Measurements from ENCODE around the gene PCGF1. TPM values are rescaled to one million over a fixed set of nuclear protein-coding genes. Genes with fewer than 3 reads are reported as not detected.
A peak's percentile ranks its signal among the peaks of the same experiment; 100 is the strongest.

PCGF1 gene
- total and polyA plus RNA-seq, 2 of the 13 experiments (the other 11 are each of a cell fraction or from before 2014, with no cell fraction given) = 20.4 to 22.6 TPM

GRCh38 chr2:74503506-74504475 lies 3.7 kb downstream of the PCGF1 start (continued):
- TF ChIP-seq E2F1 (CRISPR knock-in tag; IDR thresholded peaks at IDR 0.05) (0 out of 2 replicates have a peak, but pooled peaks have one; percentile 7), ZNF230 (CRISPR knock-in tag; IDR thresholded peaks at IDR 0.05) (no peak), AGO2 (optimal IDR thresholded peaks at IDR 0.05; ENCODE audit: low read depth, low read length) (peak; percentile 12), ZNF10 (CRISPR knock-in tag; IDR thresholded peaks at IDR 0.05; ENCODE audit: borderline replicate concordance, low read depth) (no peak), RBM39 (IDR thresholded peaks at IDR 0.05; ENCODE audit: low read depth, low read length, poor library complexity, severe bottlenecking) (peak; percentile 48), ZNF749 (CRISPR knock-in tag; IDR thresholded peaks at IDR 0.05; ENCODE audit: borderline replicate concordance) (no peak; the same call in 1 of the 2 replicates), TCF7L2 (IDR thresholded peaks at IDR 0.05; ENCODE audit: low read depth, low read length) (no peak), TEAD3 (CRISPR knock-in tag; optimal IDR thresholded peaks at IDR 0.05; ENCODE audit: borderline replicate concordance) (no peak), KLF12 (CRISPR knock-in tag; IDR thresholded peaks at IDR 0.05; ENCODE audit: borderline replicate concordance) (0 out of 2 replicates have a peak, but pooled peaks have one; percentile 3), NR3C1 (CRISPR knock-in tag; IDR thresholded peaks at IDR 0.05) (no peak), PRDM10 (CRISPR knock-in tag; IDR thresholded peaks at IDR 0.05; ENCODE audit: low read depth) (no peak), ZNF562 (CRISPR knock-in tag; IDR thresholded peaks at IDR 0.05; ENCODE audit: borderline replicate concordance) (no peak), ATF1 (CRISPR knock-in tag; IDR thresholded peaks at IDR 0.05) (no peak), ZNF225 (CRISPR knock-in tag; IDR thresholded peaks at IDR 0.05) (no peak), ARID2 (CRISPR knock-in tag; IDR thresholded peaks at IDR 0.05; ENCODE audit: borderline replicate concordance) (no peak; the same call in 1 of the 2 replicates), PAX8 (CRISPR knock-in tag; IDR thresholded peaks at IDR 0.05; ENCODE audit: borderline replicate concordance) (no peak), SALL1 (CRISPR knock-in tag; IDR thresholded peaks at IDR 0.05) (peak; percentile 28), ZNF773 (CRISPR knock-in tag; IDR thresholded peaks at IDR 0.05; ENCODE audit: borderline replicate concordance) (no peak), SMAD9 (CRISPR knock-in tag; IDR thresholded peaks at IDR 0.05) (no peak), ZNF280D (CRISPR knock-in tag; IDR thresholded peaks at IDR 0.05) (no peak), ZSCAN20 (CRISPR knock-in tag; IDR thresholded peaks at IDR 0.05; ENCODE audit: borderline replicate concordance) (0 out of 2 replicates have a peak, but pooled peaks have one; percentile 35)
